Stimulated activated CD8-positive, alpha-beta memory T cell treated with anti-CD3 and anti-CD28 coated beads, Interleukin-4, amount 100 ng/mL, for 1 hour (primary cell): ENCODE results near the gene THSD7B.
"Not testable (repeated sequence)": the region's sequence is repeated elsewhere in the genome, so short reads cannot be mapped to it uniquely, and the experiment has no call there.

ENCODE experiments used
- DNase-seq, 2 donors: peaks; one replicate each; pipeline ENCODE4 v3.0.0-alpha.2; 2020; ENCODE audit warnings: low read depth in 2 of 2, low spot score in 1 of 2

THSD7B gene

GRCh38 chr2:137031731-137032130 is 266.4 kb downstream of the THSD7B start:
- no peak for DNase-seq

- no peak for DNase-seq
These were observed 271.3 kb downstream of the THSD7B start for GRCh38 chr2:137036619-137037018.

DNA sequence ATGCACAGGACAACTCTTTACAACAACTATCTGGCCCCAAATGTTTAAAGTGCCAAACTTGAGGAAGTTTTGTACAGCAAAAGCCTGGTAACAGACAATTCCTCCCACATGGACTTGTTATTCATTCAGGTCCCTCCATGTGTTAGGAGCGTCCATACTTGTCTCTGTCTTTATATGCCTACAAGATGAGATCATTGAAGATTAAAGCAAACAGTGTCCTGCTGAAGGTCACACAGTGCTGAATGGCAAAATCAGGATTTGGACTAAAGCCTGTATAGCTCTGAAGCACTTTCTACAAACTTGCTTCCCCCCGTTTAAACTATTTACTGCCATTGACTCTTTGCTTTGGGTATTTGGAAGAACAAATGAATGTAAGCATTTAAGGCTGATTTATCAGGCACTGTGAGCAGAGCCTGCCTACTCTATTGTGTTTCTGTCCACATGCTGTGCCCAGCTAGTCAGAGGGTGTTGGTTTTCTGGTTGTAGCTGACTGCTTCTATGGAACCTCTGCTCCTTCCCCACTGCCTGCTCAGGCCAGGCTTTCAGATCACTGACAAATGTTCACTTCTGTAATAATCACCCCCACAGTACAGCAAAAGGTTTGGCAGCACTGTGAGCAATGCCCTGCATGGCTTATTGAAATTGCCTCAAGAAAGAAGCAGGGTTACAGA is 274.3 kb downstream of the THSD7B start:
- no peak for DNase-seq

DNA sequence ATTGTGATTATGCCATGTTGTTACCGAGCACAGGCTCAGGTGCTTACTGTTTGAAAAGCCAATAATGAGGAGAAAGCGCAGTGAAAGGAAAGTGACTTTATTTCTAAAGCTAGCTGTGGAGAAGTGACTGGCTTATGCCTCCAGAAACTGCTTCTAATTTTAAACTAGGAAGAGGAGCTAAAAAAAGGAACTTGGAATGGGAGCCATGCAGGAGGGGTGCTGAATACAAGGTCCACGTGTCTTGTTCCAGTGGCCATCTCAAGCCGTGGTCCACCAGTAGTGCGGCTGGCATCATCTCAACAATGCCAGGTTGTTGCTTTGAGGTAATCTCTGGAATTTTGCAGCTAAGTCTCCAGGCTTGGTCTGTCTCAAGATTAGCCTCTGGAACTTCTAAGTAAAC is 282.0 kb downstream of the THSD7B start:
- no peak for DNase-seq

DNA sequence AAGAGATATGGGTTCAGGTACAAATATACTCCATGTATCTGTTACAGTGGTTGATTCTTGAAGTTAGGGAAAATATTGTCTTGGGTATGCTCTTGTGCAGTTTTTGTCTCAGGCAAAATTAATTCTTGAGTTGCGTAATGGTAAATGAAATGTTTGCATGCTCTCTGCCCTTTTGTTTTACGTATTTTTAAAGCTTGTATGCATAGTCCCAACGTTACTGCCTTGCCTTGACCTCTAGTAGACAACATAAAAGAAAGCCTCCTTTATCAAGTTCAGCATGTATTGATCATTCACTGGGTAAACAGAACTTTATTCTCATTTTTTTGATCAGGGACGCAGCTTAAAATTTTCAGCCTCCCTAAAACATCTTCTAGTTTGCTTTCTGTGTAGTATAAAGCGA is 283.1 kb downstream of the THSD7B start:
- DNase-seq = no peak

- DNase-seq = no peak
These were observed 284.2 kb downstream of the THSD7B start for GRCh38 chr2:137049518-137049917.

DNA sequence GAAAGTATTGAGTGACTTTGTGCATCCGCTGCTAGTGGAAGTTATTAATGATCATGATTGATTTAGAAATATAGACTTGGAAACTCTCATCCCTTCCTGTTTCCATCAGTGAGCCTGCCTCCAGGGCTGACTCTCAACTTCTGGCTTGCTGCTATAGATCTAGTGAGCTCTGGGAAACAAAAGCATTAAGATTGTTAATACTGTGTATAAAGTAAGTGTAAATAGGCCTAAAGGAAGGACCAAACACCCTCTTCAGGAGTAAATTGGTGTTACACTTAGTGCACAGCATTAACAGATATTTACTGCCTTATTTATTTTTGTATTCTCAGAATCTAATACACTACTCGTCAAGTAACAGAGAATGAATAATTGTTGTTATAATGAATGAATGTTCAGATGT is 285.6 kb downstream of the THSD7B start:
- DNase-seq = no peak

GRCh38 chr2:137051778-137052398 is 286.5 kb downstream of the THSD7B start:
- no peak for DNase-seq

DNA sequence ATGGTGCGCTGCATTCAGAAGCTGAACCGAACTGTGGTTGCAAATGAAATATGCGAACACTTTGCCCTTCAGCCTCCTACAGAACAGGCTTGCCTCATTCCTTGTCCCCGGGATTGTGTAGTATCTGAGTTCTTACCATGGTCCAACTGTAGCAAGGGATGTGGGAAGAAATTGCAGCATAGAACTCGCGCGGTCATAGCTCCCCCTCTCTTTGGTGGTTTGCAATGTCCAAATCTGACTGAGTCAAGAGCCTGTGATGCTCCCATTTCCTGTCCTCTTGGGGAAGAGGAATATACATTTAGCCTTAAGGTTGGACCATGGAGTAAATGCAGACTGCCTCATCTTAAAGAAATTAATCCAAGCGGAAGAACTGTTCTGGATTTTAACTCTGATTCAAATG is 291.4 kb downstream of the THSD7B start:
- DNase-seq = no peak

DNA sequence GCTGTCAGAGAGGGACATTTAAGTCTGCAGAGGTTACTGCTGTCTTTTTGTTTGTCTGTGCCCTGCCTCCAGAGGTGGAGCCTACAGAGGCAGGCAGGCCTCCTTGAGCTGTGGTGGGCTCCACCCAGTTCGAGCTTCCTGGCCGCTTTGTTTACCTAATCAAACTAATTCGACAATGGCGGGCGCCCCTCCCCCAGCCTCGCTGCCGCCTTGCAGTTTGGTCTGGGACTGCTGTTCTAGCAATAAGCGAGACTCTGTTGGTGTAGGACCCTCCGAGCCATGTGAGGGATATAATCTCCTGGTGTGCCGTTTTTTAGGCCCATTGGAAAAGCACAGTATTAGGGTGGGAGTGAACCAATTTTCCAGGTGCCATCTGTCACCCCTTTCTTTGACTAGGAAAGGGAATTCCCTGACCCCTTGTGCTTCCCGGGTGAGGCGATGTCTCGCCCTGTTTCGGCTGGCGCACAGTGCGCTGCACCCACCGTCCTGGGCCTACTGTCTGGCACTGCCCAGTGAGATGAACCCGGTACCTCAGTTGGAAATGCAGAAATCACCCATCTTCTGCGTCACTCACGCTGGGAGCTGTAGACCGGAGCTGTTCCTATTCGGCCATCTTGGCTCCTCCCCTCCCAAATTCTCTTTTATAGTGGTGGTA is 310.9 kb downstream of the THSD7B start:
- DNase-seq = not testable (repeated sequence)

DNA sequence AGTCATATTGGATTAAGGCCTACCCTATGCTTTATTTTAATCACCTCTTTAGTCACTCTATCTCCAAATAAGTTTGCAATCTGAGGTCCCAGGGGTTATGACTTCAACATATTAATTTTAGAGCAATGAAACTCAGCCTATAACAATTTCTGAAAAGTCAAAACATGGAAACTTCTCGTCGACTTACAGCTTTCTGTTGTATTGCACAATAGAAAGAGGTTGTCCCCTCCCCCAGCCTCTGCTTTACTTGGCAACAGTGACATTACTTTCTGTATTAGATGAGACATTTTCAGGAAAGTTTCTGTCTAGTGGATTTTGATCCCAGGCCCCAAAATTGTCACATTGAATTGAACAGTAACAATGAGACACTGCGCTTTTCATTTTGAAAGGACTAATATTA is 326.4 kb downstream of the THSD7B start:
- no peak for DNase-seq

DNA sequence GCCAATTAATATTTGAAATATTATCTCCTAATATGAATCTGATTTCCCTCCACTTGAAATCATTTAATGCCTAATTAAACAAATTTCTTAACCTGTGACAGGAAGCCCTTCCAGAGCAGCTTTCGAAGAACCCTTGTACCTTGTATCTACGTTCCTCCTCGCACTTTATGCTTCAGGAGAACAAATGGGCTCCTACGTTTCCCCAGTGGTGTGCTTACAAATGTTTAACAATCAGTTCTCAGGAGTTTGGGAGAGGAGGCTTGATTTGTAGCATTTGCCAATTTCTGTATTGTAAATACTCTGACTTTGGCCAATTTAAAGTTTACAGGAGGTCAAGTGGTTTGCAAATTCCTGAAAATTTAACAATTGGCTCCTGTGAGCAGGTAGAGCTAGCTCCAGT is 327.8 kb downstream of the THSD7B start:
- DNase-seq = no peak

DNA sequence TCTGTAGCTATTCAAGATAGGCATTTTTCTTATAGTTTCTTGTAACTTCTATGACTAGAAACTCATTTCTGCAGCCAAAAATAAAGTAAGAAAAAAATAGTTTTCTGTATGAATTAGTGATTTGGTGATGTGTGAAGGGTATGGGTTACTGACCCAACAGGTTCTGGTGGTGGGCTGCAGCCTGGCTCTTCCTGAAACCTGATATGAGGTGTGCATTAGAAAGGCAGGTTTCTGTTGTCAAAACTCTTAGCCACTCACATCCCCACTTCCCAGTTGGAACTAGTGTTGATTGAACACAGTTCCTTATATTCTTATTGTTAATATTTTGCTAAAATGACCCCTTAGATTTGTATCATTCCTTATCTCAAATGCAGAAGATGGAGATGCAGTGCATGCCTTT is 330.8 kb downstream of the THSD7B start:
- DNase-seq = no peak

GRCh38 chr2:137096693-137097092 is 331.3 kb downstream of the THSD7B start:
- DNase-seq = no peak

- DNase-seq = not testable (repeated sequence)
These were observed 336.5 kb downstream of the THSD7B start for GRCh38 chr2:137101814-137102213.

DNA sequence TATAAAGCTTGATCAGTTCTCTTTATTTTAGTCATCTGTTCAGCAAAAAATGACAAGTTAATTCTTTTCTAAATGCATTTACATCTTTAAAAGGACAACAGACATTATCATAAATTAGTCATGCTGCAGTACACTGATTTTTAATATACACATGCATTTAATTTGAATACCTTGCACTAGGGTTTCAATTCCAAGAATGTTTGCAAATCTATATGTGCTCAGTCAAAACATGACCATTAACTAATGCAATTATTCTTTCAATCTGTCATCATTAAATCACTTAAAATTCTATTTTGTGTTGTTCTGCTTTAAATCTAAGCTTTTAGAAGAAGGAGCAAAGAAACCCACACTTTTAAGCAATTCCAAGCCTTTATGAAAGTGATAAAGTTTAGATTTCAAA is 342.6 kb downstream of the THSD7B start:
- no peak for DNase-seq

GRCh38 chr2:137111896-137112295 is 346.6 kb downstream of the THSD7B start:
- DNase-seq = no peak

- no peak for DNase-seq
These were observed 349.9 kb downstream of the THSD7B start for GRCh38 chr2:137115081-137115794.

GRCh38 chr2:137115795-137116089 is 350.4 kb downstream of the THSD7B start:
- DNase-seq = no peak

DNA sequence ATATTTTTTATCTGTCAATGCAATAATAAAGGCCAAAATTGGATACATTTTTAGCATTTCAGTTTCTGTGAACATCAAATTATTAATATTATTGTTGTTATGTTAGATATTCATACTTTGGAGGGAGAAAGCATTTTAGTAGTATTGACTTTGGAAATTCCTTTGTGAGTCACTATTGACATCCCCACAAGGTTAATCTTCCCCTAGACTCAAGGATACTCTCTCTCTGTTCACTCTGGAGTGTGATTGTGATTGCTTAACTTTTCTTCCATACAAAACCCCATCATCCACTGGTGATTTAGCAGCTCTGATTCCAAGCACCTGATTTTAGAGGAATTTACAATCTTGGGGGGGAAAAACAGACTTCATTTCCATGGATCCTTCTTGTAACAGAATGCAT is 352.0 kb downstream of the THSD7B start:
- no peak for DNase-seq

DNA sequence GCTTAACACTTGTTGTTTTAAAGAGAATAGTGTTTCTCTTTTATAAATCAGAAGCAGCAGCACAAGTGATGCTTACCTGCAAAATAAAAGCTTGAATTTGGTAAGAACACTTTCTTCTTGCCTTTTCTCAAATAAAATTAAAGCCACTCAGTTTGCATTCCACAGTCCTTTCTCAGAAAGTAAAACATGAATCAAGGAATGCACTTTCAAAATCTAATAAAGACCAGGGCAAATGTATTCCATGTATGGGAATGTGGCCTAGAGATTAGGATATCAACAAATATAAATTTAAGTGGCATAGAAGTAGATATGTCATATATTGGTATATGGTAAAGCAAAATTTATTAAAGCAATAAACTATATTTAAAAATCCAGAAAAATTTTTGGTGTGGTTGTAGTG is 352.8 kb downstream of the THSD7B start:
- no peak for DNase-seq

DNA sequence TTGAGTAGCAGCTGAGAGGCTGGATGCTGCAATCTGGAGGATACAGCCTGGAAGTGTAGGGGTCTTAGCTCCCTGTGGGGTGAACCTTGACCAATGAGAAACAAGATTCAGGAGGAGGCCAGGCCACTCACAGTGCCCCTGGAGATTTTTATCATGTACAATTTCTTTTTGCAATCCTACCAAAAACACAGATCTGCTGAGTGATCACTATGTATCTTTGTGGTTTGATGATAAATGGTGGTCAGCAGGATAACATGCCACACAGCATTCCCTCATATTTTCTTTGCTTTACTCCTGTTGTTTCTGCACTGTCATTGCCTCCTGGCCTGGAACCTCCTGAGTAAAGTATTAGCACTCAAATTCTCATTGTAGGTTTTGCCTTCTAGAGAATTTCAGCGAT is 357.9 kb downstream of the THSD7B start:
- DNase-seq = no peak
